ENCODE results near the gene IRAK1BP1.
"Not testable (repeated sequence)": the region's sequence is repeated elsewhere in the genome, so short reads cannot be mapped to it uniquely, and the experiment has no call there.

Gene IRAK1BP1
- 1.7 to 5.9 reads per million in 2 donors for total RNA-seq

GRCh38 chr6:78867370-78868040 is at the start of gene IRAK1BP1:
Gene IRAK1BP1, plus strand, starts transcription at chr6:78867551. Its CDS starts 26 bp downstream, at chr6:78867577.
- DNase-seq, result peak; percentile 28

- no peak for DNase-seq
Measured at GRCh38 chr6:78824045-78824444, 43.3 kb upstream of the IRAK1BP1 start.

DNA sequence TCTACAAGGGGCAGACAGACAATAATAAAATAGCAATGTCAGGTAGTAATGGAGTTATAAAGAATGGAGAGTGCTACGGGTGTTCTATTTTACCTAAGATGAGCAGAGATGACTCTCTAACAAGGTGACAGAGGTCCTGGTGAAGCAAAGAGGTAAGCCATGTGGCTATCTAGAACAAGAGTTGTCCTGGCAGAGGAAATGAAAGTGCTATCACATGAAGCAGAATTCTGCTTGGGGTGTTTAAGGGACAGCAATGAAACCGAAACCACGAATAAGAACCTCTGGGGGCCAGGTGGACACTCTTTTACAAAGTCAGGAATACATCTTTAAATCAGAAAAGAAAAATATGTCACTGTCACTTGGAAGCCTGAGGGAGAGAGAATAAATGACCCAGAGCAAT is 37.9 kb upstream of the IRAK1BP1 start:
- no peak for DNase-seq

DNA sequence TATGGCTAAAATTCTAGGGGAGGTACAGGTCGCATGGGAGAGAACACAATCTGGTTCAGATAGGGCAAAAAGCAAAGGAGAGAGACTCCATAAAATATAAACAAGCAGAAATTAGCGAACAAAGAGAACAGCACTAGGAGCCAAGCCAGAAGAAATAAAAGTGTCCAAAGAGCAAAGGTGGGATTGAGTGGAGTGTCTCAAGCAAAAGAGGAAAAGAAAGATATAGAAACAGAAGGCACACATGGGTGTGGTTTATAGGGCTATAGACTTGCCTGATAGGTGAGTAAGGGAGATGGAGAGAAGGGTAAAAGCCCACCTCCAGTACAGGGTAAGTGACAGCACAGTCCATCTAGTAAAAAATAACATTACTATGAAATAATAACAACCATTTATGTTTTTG is 36.5 kb upstream of the IRAK1BP1 start:
- DNase-seq, result no peak

DNA sequence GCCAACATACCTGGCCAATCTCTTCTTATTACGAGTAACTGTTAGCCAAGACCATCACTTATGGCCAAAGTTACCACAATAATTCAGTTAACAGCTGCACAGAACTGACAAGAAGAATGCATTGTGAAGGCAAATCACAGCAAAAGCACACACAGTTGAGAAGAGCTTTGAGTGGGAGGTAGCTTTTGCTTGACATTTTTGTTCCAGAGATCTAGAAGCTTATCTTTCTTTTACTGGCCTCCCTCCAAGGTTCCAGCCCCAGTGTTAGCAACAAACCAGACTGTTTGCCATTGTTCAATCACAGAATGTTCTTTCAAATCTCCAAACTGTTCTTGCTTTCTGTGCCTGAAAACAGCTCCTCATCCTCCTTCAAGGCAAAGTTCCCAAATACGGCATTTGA is 35.9 kb upstream of the IRAK1BP1 start:
- DNase-seq, result no peak

GRCh38 chr6:78832091-78832808 is 35.1 kb upstream of the IRAK1BP1 start:
- DNase-seq, result no peak

- no peak for DNase-seq
Measured at GRCh38 chr6:78835817-78836216, 31.5 kb upstream of the IRAK1BP1 start.

DNA sequence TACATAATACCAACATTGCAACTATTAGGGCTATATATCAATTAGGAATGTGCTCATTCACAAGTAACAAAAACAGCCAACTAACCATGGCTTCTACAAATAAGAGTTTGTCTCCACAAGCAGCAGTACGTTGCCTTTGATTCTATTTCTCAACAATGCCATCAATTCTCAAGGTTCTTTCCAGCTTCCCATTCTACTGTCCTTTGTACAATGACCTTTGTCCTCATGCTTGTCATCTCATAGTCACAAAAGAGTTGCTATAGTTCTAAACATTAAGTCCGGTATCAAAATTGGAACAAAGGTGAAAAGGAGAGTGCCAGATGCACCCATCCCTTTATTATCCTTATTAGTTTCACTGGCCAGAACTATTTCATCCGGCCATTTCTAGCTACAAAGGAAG is 30.8 kb upstream of the IRAK1BP1 start:
- no peak for DNase-seq

DNA sequence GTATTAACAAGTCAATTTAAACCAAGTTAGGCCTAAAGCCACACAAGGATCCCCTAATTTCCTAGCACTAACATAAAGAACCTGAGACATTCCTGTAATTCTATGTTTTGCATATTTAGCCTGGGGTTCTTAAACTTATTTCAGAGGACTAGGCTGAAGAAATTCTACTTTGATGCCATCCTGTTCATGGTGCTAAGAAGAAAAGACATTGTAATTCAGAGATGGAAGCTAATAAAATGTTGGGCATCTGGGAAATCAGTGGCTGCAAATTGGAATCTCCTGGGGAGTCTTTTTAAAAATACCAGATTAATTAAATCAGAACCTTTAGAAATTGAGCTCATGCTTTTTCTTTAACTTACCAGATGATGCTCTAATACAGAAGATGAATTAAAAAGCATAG is 26.2 kb upstream of the IRAK1BP1 start:
- no peak for DNase-seq

DNA sequence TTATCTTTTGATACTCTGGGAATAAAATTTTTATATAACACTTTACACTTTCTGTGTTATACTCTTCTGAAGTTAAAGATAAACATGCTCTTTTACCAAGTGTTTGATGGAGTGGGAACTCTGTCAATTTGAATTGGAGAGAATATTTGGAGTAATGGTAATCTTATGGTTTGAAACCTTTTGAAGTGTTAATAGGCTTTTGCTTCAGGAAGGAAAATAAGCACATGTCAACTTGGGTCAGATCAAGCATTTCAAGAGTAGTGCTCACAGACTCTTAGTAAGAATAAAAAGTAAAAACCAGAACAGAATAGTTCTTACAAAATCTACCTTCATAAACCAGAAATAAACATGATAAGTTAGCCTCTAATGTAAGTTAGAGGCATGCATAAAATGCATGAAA is 24.4 kb upstream of the IRAK1BP1 start:
- DNase-seq, result no peak

- DNase-seq, result no peak
Measured at GRCh38 chr6:78844899-78845298, 22.5 kb upstream of the IRAK1BP1 start.

- DNase-seq, result no peak
Measured at GRCh38 chr6:78845567-78845966, 21.8 kb upstream of the IRAK1BP1 start.

DNA sequence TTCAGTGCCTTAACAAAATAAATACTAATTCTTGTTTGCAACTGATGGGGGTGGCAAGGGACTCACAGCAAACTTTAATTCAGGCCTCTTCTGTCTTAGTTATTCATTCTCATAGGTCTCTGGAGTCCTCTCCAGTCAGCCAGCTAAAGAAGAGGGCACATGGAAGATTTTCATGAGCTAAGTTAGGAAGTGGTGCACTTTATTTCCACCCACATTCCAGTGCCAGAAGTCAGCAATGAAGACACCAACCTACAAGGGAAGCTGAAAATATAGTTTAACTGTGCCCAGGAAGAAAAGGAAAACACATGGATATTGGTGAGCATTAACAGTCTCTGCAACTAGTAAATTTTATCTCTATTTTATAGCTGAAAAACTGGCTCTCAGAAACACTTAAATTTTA is 16.7 kb upstream of the IRAK1BP1 start:
- no peak for DNase-seq

GRCh38 chr6:78851156-78851555 is 16.2 kb upstream of the IRAK1BP1 start:
- DNase-seq, result no peak

DNA sequence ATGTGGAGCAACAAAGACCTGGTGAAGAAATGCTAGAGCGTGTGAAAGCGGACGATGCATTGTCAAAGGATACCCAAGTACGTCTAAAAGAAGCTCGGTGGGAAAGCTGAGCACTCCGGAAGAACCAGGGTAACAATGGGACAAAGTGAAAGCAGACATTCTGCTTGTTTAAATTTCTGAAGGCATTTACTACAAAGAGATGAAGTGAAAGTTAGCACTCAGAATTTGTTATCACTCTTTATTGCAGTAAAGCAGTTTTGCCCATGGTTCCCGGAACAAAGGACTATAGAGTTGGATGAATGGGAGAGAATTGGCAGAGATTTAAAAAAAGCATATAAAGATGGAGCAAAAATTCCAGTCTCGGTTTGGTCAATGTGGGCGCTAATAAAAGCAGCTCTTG is 12.8 kb upstream of the IRAK1BP1 start:
- no peak for DNase-seq

DNA sequence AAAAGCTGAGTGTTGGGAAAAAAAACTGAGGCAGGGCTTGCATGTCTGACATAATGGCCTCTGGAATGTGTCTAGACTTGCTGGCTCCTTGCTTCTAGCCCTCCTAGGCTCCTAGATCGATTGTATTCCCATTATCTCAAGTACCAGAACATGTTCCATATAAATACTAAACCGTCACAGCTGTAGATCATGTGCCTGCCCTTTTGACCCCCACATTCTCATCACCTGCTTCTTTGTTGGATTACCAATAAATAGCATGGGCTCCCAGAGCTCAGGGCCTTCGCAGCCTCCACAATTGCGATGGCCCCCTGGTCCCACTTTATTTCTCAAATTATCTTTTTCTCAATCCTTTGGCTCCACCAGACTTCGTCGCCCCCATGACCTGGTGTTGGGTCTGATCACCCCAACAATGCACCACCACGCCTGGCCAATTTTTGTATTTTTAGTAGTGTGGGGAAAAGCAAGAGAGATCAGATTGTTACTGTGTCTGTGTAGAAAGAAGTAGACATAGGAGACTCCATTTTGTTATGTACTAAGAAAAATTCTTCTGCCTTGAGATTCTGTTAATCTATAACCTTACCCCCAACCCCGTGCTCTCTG is 8.9 kb upstream of the IRAK1BP1 start:
- DNase-seq, result not testable (repeated sequence)

GRCh38 chr6:78861509-78861908 is 5.8 kb upstream of the IRAK1BP1 start:
- no peak for DNase-seq

GRCh38 chr6:78863576-78863975 is 3.8 kb upstream of the IRAK1BP1 start:
- DNase-seq, result no peak

GRCh38 chr6:78864957-78865356 is 2.4 kb upstream of the IRAK1BP1 start:
- no peak for DNase-seq

GRCh38 chr6:78867020-78867369 is 356 bp upstream of the IRAK1BP1 start:
- no peak for DNase-seq

- no peak for DNase-seq
Measured at GRCh38 chr6:78868116-78868515, 765 bp downstream of the IRAK1BP1 start.

DNA sequence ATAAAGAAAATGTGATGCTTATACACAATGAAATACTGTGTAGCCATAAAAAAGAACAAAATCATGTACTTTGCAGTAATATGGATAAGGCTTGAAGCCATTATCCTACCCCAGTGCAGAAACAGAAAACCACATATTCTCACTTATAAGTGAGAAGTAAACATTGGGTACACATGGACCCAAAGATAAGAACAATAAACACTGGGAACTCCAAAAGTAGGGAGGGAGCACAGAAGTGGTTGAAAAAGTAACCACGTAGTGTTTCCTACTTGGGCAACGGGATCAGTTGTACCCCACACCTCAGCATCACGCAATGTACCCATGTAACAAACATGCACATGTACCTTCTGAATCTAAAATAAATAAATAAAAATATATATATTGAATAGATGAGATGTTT is 8.2 kb downstream of the IRAK1BP1 start:
- no peak for DNase-seq

DNA sequence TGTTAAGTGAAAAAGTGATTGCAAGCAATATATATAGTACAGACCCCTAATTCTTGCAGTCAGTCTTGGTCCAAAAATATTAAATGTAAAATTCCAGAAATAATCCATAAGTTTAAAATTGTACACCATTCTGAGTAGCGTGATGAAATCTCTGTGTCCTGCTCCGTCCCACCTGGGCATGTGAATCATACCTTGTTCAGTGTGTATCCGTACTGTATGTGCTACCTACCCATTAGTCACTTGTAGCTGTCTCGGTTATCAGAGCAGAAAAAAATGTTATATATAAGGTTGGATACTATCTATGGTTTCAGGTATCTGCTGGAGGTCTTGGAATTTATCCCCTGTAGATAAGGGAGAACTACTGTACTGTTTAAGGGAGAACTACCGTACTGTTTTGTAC is 16.3 kb downstream of the IRAK1BP1 start:
- DNase-seq, result no peak

- DNase-seq, result not testable (repeated sequence)
Measured at GRCh38 chr6:78889901-78890300, 22.6 kb downstream of the IRAK1BP1 start.
